Parathyroid adenoma (tissue), 2 donors: ENCODE data around the gene DDX49.

Experiments used
- H2AFZ ChIP-seq: fragments of 300-600 bp; sonication (generic); one replicate; pipeline ENCODE4 v1.7.0; 2017; ENCODE audit warnings: antibody characterized with exemption, mild to moderate bottlenecking
- H3K27ac ChIP-seq: fragments of 300-600 bp; sonication (generic); one replicate; pipeline ENCODE4 v1.7.0; 2017
- H3K27me3 ChIP-seq: fragments of 300-600 bp; sonication (generic); one replicate; pipeline ENCODE4 v1.7.0; 2017; ENCODE audit warnings: low read length; ENCODE audit not compliant: control insufficient read depth, insufficient read depth
- H3K36me3 ChIP-seq: fragments of 300-600 bp; sonication (generic); one replicate; pipeline ENCODE4 v1.7.0; 2017; ENCODE audit warnings: low read length; ENCODE audit not compliant: control insufficient read depth, insufficient read depth
- H3K4me1 ChIP-seq: fragments of 300-600 bp; sonication (generic); one replicate; pipeline ENCODE4 v1.7.0; 2017; ENCODE audit warnings: control low read depth
- H3K4me2 ChIP-seq: fragments of 300-600 bp; sonication (generic); one replicate; pipeline ENCODE4 v1.7.0; 2017; ENCODE audit warnings: low read length
- H3K4me3 ChIP-seq: fragments of 300-600 bp; sonication (generic); one replicate; pipeline ENCODE4 v1.7.0; 2017; ENCODE audit warnings: low read depth, low read length
- H3K79me2 ChIP-seq: fragments of 300-600 bp; sonication (generic); one replicate; pipeline ENCODE4 v1.7.0; 2017; ENCODE audit warnings: control low read depth
- H3K9ac ChIP-seq: fragments of 300-600 bp; sonication (generic); one replicate; pipeline ENCODE4 v1.7.0; 2017; ENCODE audit warnings: mild to moderate bottlenecking
- H3K9me3 ChIP-seq: fragments of 300-600 bp; sonication (generic); one replicate; pipeline ENCODE4 v1.7.0; 2017; ENCODE audit warnings: low read length; ENCODE audit not compliant: control insufficient read depth
- CTCF ChIP-seq: fragments of 300-600 bp; sonication (generic); IDR thresholded peaks from one replicate; pipeline ENCODE4 v1.7.0; 2017; ENCODE audit warnings: antibody characterized with exemption, mild to moderate bottlenecking
- donor health status: primary hyperparathyroidism.

The DDX49 gene

GRCh38 chr19:18906605-18907519, 12.7 kb upstream of the DDX49 start:
- no peaks in the 10 kb centered on the region for H3K4me1 ChIP-seq
- H3K9me3 ChIP-seq = no peaks in the 10 kb centered on the region
- H3K4me2 ChIP-seq = no peak overlapping the region
- H3K27me3 ChIP-seq = no peaks in the 10 kb centered on the region
- H3K27ac ChIP-seq = no peak overlapping the region
- H3K79me2 ChIP-seq = peaks cover 26% of the 10 kb centered on the region
- no peak overlapping the region for H3K4me3 ChIP-seq
- no peak overlapping the region for H2AFZ ChIP-seq
- no peaks in the 10 kb centered on the region for H3K36me3 ChIP-seq
- TF ChIP-seq CTCF = no peak
- no peak overlapping the region for H3K9ac ChIP-seq

- Histone ChIP-seq H3K4me1 (no peaks in the 10 kb centered on the region), H3K9ac (no peak overlapping the region), H3K36me3 (no peaks in the 10 kb centered on the region), H2AFZ (no peak overlapping the region), H3K79me2 (peaks cover 45% of the 10 kb centered on the region), H3K4me3 (no peak overlapping the region), H3K27ac (no peak overlapping the region), H3K4me2 (no peak overlapping the region), H3K9me3 (no peaks in the 10 kb centered on the region), H3K27me3 (no peaks in the 10 kb centered on the region)
- no peak for TF ChIP-seq CTCF
These were observed 10.4 kb upstream of the DDX49 start for GRCh38 chr19:18908917-18909619.

GRCh38 chr19:18910010-18910409, 9.5 kb upstream of the DDX49 start:
- Histone ChIP-seq H3K27ac (no peak overlapping the region), H3K36me3 (no peaks in the 10 kb centered on the region), H3K9ac (no peak overlapping the region), H3K4me3 (no peak overlapping the region), H3K27me3 (no peaks in the 10 kb centered on the region), H3K4me2 (no peak overlapping the region), H2AFZ (no peak overlapping the region), H3K4me1 (no peaks in the 10 kb centered on the region), H3K79me2 (peaks cover 53% of the 10 kb centered on the region), H3K9me3 (no peaks in the 10 kb centered on the region)
- TF ChIP-seq CTCF = no peak

GRCh38 chr19:18910801-18911436, 8.6 kb upstream of the DDX49 start:
- peaks cover 52% of the 10 kb centered on the region for H3K79me2 ChIP-seq
- H3K4me3 ChIP-seq = no peak overlapping the region
- H3K9me3 ChIP-seq = no peaks in the 10 kb centered on the region
- H3K36me3 ChIP-seq = no peaks in the 10 kb centered on the region
- H3K27me3 ChIP-seq = no peaks in the 10 kb centered on the region
- no peak for TF ChIP-seq CTCF
- H3K4me2 ChIP-seq = no peak overlapping the region
- H3K9ac ChIP-seq = no peak overlapping the region
- H2AFZ ChIP-seq = no peak overlapping the region
- H3K4me1 ChIP-seq = no peaks in the 10 kb centered on the region
- H3K27ac ChIP-seq = no peak overlapping the region
